ENCODE data around the gene SULT2B1. TPM values are rescaled to one million over a fixed set of nuclear protein-coding genes. Genes with fewer than 3 reads are reported as not detected.

The SULT2B1 gene
- polyA plus RNA-seq, 2 of the 4 experiments (the other 2 are of a cell fraction) = 22.2 to 34.3 TPM

DNA sequence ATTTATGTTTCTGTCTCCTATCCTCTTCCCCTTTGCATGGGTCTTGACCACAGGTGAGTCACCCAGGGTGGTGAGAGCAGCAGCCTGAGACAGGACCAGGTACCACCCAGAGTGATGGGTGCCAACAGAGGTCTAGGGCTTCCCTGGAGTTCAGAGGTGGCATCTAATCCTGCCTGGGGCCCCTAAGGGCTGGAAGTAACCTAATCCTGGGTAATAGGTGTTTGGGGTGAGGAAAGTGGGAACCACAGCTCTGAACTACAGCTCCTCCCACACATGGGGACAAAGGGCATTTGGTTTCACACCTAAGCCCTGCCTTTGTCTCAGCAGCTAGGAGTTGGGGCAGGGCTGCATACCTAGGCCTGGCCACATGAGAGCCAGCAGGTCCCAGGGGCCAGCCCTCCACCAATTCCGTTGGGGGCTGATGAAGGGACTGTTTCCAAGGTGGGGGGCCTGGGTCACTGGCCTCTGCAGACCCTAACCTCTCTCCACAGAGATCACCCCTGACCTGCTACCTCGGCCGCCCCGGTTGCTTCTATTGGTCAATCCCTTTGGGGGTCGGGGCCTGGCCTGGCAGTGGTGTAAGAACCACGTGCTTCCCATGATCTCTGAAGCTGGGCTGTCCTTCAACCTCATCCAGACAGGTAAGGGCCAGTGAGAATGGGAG lies 75.4 kb downstream of the SULT2B1 start (continued):
- TF ChIP-seq POLR2A (IDR thresholded peaks at IDR 0.05; ENCODE audit: low read length) = no peak
- TF ChIP-seq HOXB13 (CRISPR knock-in tag; IDR thresholded peaks at IDR 0.05; ENCODE audit: low read depth) = no peak

DNA sequence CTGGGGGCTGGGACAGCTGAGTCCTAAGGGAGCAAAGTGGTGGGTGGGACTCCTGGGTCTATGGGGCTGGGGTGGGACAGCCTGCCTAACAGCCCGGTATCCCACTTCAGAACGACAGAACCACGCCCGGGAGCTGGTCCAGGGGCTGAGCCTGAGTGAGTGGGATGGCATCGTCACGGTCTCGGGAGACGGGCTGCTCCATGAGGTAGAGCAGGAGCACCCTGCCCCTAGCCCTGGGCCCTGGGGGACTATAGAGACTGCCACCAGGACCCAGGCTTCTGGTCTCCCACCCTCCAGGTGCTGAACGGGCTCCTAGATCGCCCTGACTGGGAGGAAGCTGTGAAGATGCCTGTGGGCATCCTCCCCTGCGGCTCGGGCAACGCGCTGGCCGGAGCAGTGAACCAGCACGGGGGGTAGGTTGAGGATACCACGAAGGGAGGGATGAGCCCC lies 75.9 kb downstream of the SULT2B1 start:
- no peak overlapping the region for H3K4me3 ChIP-seq
- H3K9me3 ChIP-seq = no peaks in the 10 kb centered on the region
- ChIA-PET CTCF (interaction anchor here (1.2 to 2.7 kb wide), 3 partner anchors 9 to 186 kb away, joined by 3 to 8 read pairs (median 3); partner anchors contain the start of genes RPL18 and SPHK2), POLR2A (interaction anchor here (1.1 to 2.6 kb wide), 2 partner anchors 9 kb away, joined by 3 to 22 read pairs; partner anchors contain the start of genes DBP, RPL18 and SPHK2)
- peak overlapping the region in 1 of 2 experiments; percentile 36; a peak in 3 of 6 replicates for H3K27ac ChIP-seq
- TF ChIP-seq POLR2AphosphoS2 (conservative IDR thresholded peaks at IDR 0.05; ENCODE audit: low read length) = no peak
- no peak for TF ChIP-seq RNF2 (IDR thresholded peaks at IDR 0.05; ENCODE audit: borderline replicate concordance, low read depth)
- no peak for TF ChIP-seq ZNF302 (CRISPR knock-in tag; IDR thresholded peaks at IDR 0.05)
- no peak for TF ChIP-seq ZSCAN20 (CRISPR knock-in tag; IDR thresholded peaks at IDR 0.05)
- no peak for TF ChIP-seq NPAS2 (CRISPR knock-in tag; IDR thresholded peaks at IDR 0.05; ENCODE audit: borderline replicate concordance)
- no peak for TF ChIP-seq EP300 (IDR thresholded peaks at IDR 0.05)
- no peak for TF ChIP-seq TP53 (CRISPR knock-in tag; IDR thresholded peaks at IDR 0.05)
- TF ChIP-seq FOSB (CRISPR knock-in tag; IDR thresholded peaks at IDR 0.05) = no peak
- TF ChIP-seq POLR2A (IDR thresholded peaks at IDR 0.05; ENCODE audit: low read length) = no peak
- TF ChIP-seq MAFK (IDR thresholded peaks at IDR 0.05; ENCODE audit: partially characterized antibody) = no peak
- no peak for TF ChIP-seq HDAC2 (IDR thresholded peaks at IDR 0.05)
- TF ChIP-seq CHD2 (IDR thresholded peaks at IDR 0.05; ENCODE audit: low read length, partially characterized antibody) = no peak
- no peak for TF ChIP-seq TFCP2L1 (CRISPR knock-in tag; IDR thresholded peaks at IDR 0.05)
- no peak for ATAC-seq
- WGBS (ENCODE audit: missing lambda C conversion rate) = 87% methylated on average over 16 of the region's 17 CpGs
- no peak for FAIRE-seq
- no peak for DNase-seq (ENCODE audit: low read depth in 1 of 2, low spot score in 1 of 2)
- peaks cover 35% of the 10 kb centered on the region for H3K4me1 ChIP-seq
- H3K4me2 ChIP-seq = no peak overlapping the region

DNA sequence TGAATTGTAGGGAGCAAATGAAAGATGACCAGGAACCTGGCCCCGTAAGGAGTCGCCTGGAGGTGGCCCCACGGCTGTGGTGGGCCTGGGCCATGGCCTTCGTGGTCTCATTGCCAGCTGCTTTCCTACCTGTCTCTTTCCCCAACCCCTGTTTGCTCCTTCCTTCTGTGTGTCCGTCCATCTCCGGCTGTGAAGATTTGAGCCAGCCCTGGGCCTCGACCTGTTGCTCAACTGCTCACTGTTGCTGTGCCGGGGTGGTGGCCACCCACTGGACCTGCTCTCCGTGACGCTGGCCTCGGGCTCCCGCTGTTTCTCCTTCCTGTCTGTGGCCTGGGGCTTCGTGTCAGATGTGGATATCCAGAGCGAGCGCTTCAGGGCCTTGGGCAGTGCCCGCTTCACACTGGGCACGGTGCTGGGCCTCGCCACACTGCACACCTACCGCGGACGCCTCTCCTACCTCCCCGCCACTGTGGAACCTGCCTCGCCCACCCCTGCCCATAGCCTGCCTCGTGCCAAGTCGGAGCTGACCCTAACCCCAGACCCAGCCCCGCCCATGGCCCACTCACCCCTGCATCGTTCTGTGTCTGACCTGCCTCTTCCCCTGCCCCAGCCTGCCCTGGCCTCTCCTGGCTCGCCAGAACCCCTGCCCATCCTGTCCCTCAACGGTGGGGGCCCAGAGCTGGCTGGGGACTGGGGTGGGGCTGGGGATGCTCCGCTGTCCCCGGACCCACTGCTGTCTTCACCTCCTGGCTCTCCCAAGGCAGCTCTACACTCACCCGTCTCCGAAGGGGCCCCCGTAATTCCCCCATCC lies 76.7 kb downstream of the SULT2B1 start:
- ChIA-PET CTCF (interaction anchor here (1.2 to 2.7 kb wide), 3 partner anchors 10 to 186 kb away, joined by 3 to 8 read pairs (median 3); partner anchors contain the start of genes RPL18 and SPHK2), POLR2A (interaction anchor here (1.1 to 2.6 kb wide), 2 partner anchors 9 to 10 kb away, joined by 3 to 22 read pairs; partner anchors contain the start of genes DBP, RPL18 and SPHK2)
- no peak for ATAC-seq
- WGBS (ENCODE audit: missing lambda C conversion rate) = 94% methylated on average over 32 of the region's 34 CpGs
- Histone ChIP-seq H3K9me3 (no peaks in the 10 kb centered on the region), H3K27ac (no peak overlapping the region), H3K4me1 (peaks cover 38% of the 10 kb centered on the region), H3K4me2 (no peak overlapping the region), H3K4me3 (no peak overlapping the region)
- DNase-seq (ENCODE audit: low read depth in 1 of 2, low spot score in 1 of 2) = no peak
- no peak for FAIRE-seq
- TF ChIP-seq FOXS1 (CRISPR knock-in tag; IDR thresholded peaks at IDR 0.05) (no peak), RAD21 (conservative IDR thresholded peaks at IDR 0.05 in 1 of 2, IDR thresholded peaks at IDR 0.05 in 1 of 2) (no peak), RNF2 (IDR thresholded peaks at IDR 0.05; ENCODE audit: borderline replicate concordance, low read depth) (no peak), NR3C1 (IDR thresholded peaks at IDR 0.05) (no peak), ESRRA (IDR thresholded peaks at IDR 0.05; ENCODE audit: borderline replicate concordance, low read length) (no peak), JUN (IDR thresholded peaks at IDR 0.05) (peak in 1 of 2 experiments; percentile 2; a peak in 1 of 5 replicates), MAFK (IDR thresholded peaks at IDR 0.05; ENCODE audit: partially characterized antibody) (no peak)

DNA sequence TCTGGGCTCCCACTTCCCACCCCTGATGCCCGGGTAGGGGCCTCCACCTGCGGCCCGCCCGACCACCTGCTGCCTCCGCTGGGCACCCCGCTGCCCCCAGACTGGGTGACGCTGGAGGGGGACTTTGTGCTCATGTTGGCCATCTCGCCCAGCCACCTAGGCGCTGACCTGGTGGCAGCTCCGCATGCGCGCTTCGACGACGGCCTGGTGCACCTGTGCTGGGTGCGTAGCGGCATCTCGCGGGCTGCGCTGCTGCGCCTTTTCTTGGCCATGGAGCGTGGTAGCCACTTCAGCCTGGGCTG lies 77.3 kb downstream of the SULT2B1 start:
- WGBS (ENCODE audit: missing lambda C conversion rate) = 98% methylated on average over 17 of the region's 22 CpGs
- Histone ChIP-seq H3K4me1 (peaks cover 41% of the 10 kb centered on the region), H3K27ac (no peak overlapping the region), H3K9me3 (no peaks in the 10 kb centered on the region), H3K4me2 (no peak overlapping the region), H3K4me3 (no peak overlapping the region)
- TF ChIP-seq, protein P1, sequence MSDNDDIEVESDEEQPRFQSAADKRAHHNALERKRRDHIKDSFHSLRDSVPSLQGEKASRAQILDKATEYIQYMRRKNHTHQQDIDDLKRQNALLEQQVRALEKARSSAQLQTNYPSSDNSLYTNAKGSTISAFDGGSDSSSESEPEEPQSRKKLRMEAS (IDR thresholded peaks at IDR 0.05) = no peak
- no peak for TF ChIP-seq NPAS2 (CRISPR knock-in tag; IDR thresholded peaks at IDR 0.05; ENCODE audit: borderline replicate concordance)
- TF ChIP-seq NFE2L2 (conservative IDR thresholded peaks at IDR 0.05; ENCODE audit: low read length) = no peak
- TF ChIP-seq ZFP36 (IDR thresholded peaks at IDR 0.05; ENCODE audit: borderline replicate concordance, partially characterized antibody) = no peak
- CTCF ChIA-PET = interaction anchor here (1.5 to 2.7 kb wide), 2 partner anchors 11 to 139 kb away, joined by 3 to 8 read pairs; partner anchors contain the start of genes RPL18 and SPHK2
- no peak for FAIRE-seq
- POLR2A ChIA-PET = interaction anchor here (2.6 kb wide), 1 partner anchor 10 kb away, joined by 22 read pairs; the partner anchor contains the start of genes RPL18 and SPHK2
- no peak for DNase-seq (ENCODE audit: low read depth in 1 of 2, low spot score in 1 of 2)
- no peak for ATAC-seq

Measured in A549 (cell line).